Testis (tissue), 2 donors: Measurements from ENCODE around the gene TRIM29.

Experiments
- CTCF ChIP-seq, 3 experiments: fragments of 450-650 bp in 2 of 3; fragments of 200-600 bp in 1 of 3; sonication (generic) in 1 of 3; IDR thresholded peaks; one replicate each; pipeline ENCODE4 v1.5.1; 2016 to 2019; ENCODE audit warnings: antibody characterized with exemption in 3 of 3, mild to moderate bottlenecking in 2 of 3, moderate library complexity in 1 of 3
- POLR2A ChIP-seq: fragments of 450-650 bp; IDR thresholded peaks from one replicate; pipeline ENCODE4 v1.6.1; 2017; ENCODE audit warnings: antibody characterized with exemption, mild to moderate bottlenecking, moderate library complexity

GRCh38 chr11:120185706-120186455 is 48.0 kb upstream of the TRIM29 start:
- TF ChIP-seq POLR2A (no peak), CTCF (IDR thresholded peaks at IDR 0.05) (no peak)
